Eye (tissue), 1 donor: ENCODE measurements around the gene PBX1.

ENCODE experiments used
- DNase-seq: peaks from one replicate; pipeline ENCODE4 v3.0.0-alpha.2; 2015

PBX1 gene

GRCh38 chr1:164765557-164765956 is 206.6 kb downstream of the PBX1 start:
- DNase-seq, result no peak

- DNase-seq, result no peak
Observed at GRCh38 chr1:164765992-164766720, 207.2 kb downstream of the PBX1 start.

- no peak for DNase-seq
Observed at GRCh38 chr1:164767752-164768402, 208.9 kb downstream of the PBX1 start.

GRCh38 chr1:164768619-164769018 is 209.6 kb downstream of the PBX1 start:
- DNase-seq, result no peak

- no peak for DNase-seq
Observed at GRCh38 chr1:164769486-164770130, 210.6 kb downstream of the PBX1 start.

- DNase-seq, result no peak
Observed at GRCh38 chr1:164770131-164770529, 211.1 kb downstream of the PBX1 start.

- peak; percentile 47 for DNase-seq
Observed at GRCh38 chr1:164771041-164771618, 212.1 kb downstream of the PBX1 start.

GRCh38 chr1:164771619-164772361 is 212.8 kb downstream of the PBX1 start:
- peak; percentile 74 for DNase-seq

GRCh38 chr1:164772635-164773034 is 213.7 kb downstream of the PBX1 start:
- no peak for DNase-seq

- no peak for DNase-seq
Observed at GRCh38 chr1:164773102-164773501, 214.1 kb downstream of the PBX1 start.

- DNase-seq, result no peak
Observed at GRCh38 chr1:164774413-164774812, 215.4 kb downstream of the PBX1 start.

- peak; percentile 43 for DNase-seq
Observed at GRCh38 chr1:164774819-164775654, 216.1 kb downstream of the PBX1 start.

GRCh38 chr1:164777518-164777917 is 218.5 kb downstream of the PBX1 start:
- DNase-seq, result no peak

- DNase-seq, result no peak
Observed at GRCh38 chr1:164779376-164779775, 220.4 kb downstream of the PBX1 start.

- DNase-seq, result no peak
Observed at GRCh38 chr1:164780111-164780812, 221.3 kb downstream of the PBX1 start.

GRCh38 chr1:164780863-164781262 is 221.9 kb downstream of the PBX1 start:
- peak; percentile 46 for DNase-seq

GRCh38 chr1:164781972-164782371 is 223.0 kb downstream of the PBX1 start:
- DNase-seq, result no peak

GRCh38 chr1:164783778-164784555 is 225.0 kb downstream of the PBX1 start:
- no peak for DNase-seq

GRCh38 chr1:164784960-164785359 is 226.0 kb downstream of the PBX1 start:
- no peak for DNase-seq

- DNase-seq, result no peak
Observed at GRCh38 chr1:164785841-164786534, 227.0 kb downstream of the PBX1 start.
